ENCODE results near the gene SGF29.
"Not testable (repeated sequence)": the region's sequence is repeated elsewhere in the genome, so short reads cannot be mapped to it uniquely, and the experiment has no call there.

SGF29 gene

GRCh38 chr16:28596840-28597691 lies 43.3 kb downstream of the SGF29 start, which contains the start of gene SULT1A2:
Gene SULT1A2, minus strand, starts transcription at chr16:28597050. Its CDS starts 1,120 bp downstream, at chr16:28595930.
- DNase-seq: no peak

DNA sequence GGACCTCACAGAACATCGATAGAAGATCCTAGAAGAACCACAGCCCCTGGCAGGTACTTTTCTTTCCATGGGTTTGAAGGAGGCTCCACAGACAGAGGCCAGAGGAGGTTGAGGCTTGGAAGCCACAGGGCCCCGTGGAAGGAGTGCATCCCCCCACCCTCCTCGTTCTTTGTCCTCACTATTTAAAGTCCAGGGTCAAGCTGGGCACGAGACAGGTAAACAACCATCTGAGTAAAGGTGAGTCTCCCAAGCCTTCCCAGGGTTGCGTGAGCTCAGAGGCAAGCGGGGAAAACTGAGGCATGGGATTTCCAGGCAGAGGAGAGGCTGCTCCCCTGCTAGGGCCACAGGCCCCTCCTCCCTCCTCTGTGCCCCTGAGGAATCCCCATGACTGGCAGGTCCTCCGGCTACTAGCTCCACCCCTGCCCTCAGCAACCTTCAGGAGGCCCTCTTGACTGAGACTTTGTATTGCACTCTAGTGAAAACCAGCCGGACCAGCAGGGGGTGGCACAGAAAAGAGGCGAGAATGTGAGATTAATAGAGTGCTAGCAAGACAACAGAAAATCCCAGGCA lies 44.1 kb downstream of the SGF29 start:
- DNase-seq: no peak

GRCh38 chr16:28599377-28600285 lies 45.9 kb downstream of the SGF29 start:
- DNase-seq: not testable (repeated sequence)

DNA sequence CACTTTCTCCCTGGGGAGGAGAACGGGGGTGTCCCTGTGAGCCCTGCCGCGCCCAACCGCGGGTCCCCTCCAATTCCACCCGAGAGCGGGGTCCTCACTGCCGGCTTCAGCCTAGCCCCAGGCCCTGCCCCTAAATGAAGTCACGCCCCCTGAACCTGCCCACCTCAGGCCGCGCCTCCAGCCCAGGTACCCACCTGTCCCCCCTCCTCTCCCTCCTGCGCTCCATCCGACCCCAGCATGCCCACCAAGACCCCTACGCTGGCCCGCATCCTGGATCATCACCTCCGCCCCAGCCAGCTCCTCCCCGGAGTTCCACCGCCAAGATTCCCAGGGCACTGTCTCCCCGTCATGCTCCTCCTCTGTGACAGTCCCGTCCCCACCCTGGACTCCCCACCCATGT lies 47.2 kb downstream of the SGF29 start:
- DNase-seq: not testable (repeated sequence)

DNA sequence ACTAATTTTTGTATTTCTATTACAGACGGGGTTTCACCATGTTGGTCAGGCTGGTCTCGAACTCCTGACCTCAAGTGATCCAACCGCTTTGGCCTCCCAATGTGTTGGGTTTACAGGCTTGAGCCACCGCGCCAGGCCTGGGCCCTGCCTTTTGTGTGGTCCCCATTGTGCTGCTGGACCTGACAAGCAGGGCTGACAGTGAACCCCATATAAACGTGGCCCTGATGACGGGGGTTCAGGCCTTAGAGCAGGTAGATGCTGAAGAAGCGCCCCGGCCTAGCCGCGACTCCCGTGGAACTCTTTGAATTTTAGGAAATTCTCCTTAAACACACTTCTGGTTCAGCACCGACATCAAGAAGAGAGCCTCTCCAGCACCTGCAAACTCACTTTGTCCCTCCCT lies 47.9 kb downstream of the SGF29 start:
- DNase-seq: not testable (repeated sequence)

DNA sequence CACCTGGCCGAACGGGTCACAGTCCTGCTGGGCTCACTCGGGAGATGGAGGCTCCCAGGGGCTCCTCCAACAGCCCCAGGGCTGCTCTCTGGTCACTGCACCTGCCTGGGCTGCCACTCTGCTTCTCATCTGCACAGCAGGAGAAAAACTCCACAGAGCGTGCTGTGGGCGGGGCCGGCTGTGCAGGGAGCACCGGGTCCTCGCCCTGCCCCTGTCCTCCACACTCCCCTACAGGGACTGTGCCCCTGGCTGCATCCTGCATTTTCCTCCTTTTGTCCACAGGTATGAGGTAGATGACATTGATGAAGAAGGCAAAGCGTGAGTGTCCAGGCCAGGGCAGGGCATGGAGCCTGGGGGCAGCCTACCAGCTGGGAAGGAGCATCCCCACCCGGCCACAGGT lies 48.3 kb downstream of the SGF29 start:
- not testable (repeated sequence) for DNase-seq

DNA sequence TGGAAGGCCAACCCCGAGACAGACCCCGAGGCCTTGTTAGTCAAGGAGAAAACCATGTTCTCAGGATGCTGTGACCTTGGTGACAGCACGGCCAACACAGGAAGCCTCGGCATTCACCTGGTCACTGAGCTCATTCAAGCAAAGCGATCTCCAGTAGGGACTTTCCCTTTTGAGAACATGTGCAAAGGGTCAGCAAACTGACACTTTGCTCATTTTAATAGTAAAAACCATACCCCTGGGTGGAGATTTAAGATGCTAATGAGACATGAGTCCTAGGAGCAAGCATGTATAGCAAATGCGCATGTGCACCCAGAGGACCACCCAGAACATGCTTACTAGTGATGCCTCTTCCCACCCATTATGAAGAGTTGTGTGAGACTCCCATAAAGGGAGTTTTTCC lies 48.8 kb downstream of the SGF29 start:
- DNase-seq: no peak

- no peak for DNase-seq
Measured at GRCh38 chr16:28603381-28604185, 49.9 kb downstream of the SGF29 start.

DNA sequence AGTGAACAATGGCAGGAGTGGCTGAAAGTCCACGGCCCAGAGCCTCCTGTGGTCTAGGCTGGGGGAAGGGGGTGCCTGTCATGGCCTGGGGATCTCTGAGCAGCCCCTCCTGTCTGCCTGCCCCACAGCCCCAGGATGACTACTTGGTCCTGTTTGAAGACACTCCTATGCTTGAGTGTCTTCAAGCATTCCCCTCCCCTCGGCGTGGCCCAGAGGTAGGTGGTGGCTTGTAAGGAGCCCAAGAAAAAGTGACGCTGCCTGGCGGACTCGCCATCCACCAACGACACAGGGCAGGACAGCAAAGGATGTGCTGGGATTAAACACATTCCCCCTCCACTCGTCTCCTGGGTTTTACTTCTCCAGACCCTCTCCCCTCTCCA lies 50.5 kb downstream of the SGF29 start:
- no peak for DNase-seq

DNA sequence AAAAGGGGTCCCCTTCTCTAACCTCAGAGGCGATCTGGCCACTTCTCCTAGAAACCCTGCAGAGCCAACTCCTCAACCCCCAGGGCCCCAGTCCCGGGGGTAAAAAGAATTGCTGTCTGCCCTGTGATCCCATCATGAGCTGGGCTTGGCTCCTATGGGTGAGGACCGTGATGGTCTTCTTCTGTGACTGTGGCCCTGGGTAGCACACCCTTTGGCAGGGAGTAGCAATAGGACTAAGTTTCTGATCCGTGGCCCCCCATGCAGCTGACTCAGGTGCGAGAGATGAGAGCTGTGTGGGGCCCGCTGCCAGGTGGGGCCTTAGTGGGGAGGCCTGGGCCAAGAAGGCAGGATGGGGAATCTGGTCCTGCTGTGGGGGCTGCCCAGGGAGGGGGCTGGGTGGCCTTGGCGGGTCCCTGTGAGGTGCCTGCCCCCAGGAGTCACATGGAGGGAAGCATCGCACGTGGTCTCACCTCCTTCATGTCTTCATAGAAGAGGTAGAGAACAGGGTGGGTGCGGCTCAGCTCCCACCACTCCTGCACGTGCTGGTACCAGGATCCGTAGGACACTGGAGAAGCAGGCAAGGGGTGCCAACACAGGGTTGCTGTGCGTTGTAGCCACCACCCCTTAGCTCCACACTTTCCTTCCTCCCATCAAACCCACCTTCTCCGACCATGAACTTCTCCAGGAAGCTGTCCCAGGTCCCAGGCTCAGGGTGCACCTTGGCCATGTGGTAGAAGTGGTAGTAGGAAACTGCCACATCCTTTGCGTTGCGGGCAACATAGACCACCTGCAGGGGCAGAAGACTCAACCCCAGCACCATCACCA lies 52.8 kb downstream of the SGF29 start:
- no peak for DNase-seq

DNA sequence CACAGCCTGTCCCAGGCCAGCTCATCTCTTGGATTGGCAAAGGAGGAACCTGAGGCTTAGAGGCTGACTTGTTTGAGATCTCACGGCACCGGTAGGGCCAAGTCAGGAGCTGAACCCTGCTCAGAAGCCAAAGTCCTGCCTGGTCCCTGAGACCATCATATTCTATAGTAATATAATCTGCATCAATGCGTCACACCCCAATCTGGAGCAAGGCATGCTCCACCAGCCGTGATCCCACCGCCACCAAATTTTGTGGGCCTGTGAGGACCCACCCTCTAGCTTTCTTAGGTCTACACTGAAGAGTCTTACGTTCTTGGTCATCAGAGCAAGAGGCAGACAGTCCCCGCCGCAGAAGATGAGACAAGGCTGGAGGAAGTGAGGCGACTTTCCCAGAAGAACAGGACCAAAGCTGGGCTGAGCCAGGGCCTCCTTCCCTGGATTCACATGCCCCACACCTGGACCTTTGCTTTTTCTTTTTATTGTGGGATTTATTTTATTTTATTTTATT lies 53.5 kb downstream of the SGF29 start:
- no peak for DNase-seq

GRCh38 chr16:28607681-28608495 lies 54.2 kb downstream of the SGF29 start:
- DNase-seq: not testable (repeated sequence)

DNA sequence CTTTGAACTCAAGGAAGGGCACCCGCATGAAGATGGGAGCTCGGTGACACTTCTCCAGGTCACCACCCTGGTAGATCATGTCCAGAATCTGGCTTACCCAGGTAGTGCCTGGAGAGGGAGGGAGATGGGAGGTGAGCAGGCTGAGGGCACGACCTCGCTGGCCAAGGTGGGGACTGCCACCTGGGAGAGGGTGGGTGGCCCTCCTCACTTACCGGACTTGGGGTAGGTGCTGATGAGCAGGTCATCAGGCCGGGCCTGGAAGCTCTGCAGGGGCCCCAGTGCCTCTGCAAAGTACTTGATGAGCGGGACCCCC lies 54.7 kb downstream of the SGF29 start:
- DNase-seq: not testable (repeated sequence)

DNA sequence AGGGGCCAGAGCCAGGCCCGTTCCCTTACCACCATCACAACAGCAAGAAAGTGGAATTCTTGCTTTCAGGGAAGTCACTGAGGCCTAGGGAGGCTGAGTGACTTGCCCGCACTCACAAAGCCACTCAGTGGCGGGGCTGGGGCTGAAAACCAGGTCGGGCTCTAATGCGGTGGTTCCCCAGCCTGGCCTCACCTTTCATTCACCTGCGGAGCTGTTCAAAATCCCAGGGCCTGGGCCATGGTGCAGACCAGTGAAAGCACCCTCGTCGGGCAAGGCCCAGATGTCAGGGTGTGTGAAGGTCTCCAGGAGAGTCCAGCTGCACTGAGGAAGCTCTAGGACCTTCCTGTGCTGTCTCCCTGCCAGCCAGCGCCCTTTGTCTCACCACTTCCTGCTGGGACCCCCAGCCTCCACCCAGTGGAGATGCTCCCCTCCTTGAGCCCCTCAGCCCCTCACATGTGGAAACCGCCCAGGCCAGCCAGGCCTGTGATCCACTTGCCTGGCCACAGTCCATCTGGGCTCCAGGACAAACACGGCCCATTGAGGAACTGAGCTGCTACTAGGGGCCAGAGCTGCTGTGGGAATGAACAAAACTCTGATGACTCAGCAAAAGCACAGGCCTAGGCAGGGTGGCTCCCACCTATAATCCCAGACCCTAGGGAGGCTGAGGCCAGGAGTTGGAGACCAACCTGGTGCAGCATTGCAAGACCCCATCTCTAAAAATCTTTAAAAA lies 55.3 kb downstream of the SGF29 start:
- DNase-seq: not testable (repeated sequence)

- DNase-seq: no peak
Measured at GRCh38 chr16:28609631-28610594, 56.2 kb downstream of the SGF29 start, which contains the start of gene SULT1A1. Gene SULT1A1, minus strand, starts transcription at chr16:28610044. Its CDS starts 1,189 bp downstream, at chr16:28608855.

GRCh38 chr16:28610595-28611191 lies 57.0 kb downstream of the SGF29 start:
- DNase-seq: no peak

GRCh38 chr16:28612359-28613280 lies 58.9 kb downstream of the SGF29 start:
- DNase-seq: not testable (repeated sequence)

Measured in CD4-positive, alpha-beta T cell treated with Interleukin-4 for 1 hour (primary cell).